Spleen (tissue), 7 donors: ENCODE data around the gene GET4.

Experiments used
- POLR2A ChIP-seq, 3 donors: fragments of 450-650 bp; IDR thresholded peaks; one replicate each; pipeline ENCODE4 v1.5.1; 2017; ENCODE audit warnings: antibody characterized with exemption in 3 of 3, mild to moderate bottlenecking in 1 of 3
- POLR2AphosphoS5 ChIP-seq, 3 donors: sonication (generic); formaldehyde crosslinking; IDR thresholded peaks; one replicate each; pipeline ENCODE4 v1.5.1; 2017; ENCODE audit warnings: antibody characterized with exemption in 3 of 3
- TF ChIP-seq, protein P1 (sequence below), 11 experiments: fragments of 200-600 bp in 7 of 11; fragments of 450-650 bp in 4 of 11; sonication (generic) in 4 of 11; IDR thresholded peaks in 8 of 11; conservative IDR thresholded peaks in 3 of 11; 1 replicate in 7 of 11; 2 replicates in 4 of 11; pipeline versions ENCODE4 v1.4.0 to v1.8.0; 2016 to 2021; ENCODE audit warnings: antibody characterized with exemption in 11 of 11, inconsistent platforms in 4 of 11, mild to moderate bottlenecking in 1 of 11
- donor health status: DM: no; HTN: no; CAD: no; lungs with moderate emphysema.
- donor health status: DM: no; HTN: no; CAD: no.
- donor health status: DM: no; HTN: no; CAD: no.

DNA sequence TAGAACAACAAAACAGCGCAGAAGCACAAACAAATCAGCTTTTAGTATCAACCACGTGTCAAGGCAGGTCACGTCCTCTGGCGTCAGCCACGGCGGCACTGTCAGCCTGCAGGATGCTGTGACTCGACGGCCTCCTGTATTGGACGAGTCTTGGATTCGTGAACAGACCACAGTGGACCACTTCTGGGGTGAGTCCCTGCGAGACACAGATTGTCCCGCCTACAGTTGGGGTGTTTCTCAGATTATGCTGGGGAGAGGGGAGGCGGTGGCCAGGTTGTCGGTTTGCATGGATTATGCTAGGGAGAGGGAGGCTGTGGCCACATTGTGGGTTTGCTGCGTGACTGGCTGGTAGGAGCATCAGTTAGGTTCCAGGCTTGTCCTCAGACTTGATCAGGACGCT is 34.4 kb upstream of the GET4 start:
- TF ChIP-seq POLR2A (IDR thresholded peaks at IDR 0.05) (no peak), POLR2AphosphoS5 (IDR thresholded peaks at IDR 0.05) (no peak)
- TF ChIP-seq, protein P1, sequence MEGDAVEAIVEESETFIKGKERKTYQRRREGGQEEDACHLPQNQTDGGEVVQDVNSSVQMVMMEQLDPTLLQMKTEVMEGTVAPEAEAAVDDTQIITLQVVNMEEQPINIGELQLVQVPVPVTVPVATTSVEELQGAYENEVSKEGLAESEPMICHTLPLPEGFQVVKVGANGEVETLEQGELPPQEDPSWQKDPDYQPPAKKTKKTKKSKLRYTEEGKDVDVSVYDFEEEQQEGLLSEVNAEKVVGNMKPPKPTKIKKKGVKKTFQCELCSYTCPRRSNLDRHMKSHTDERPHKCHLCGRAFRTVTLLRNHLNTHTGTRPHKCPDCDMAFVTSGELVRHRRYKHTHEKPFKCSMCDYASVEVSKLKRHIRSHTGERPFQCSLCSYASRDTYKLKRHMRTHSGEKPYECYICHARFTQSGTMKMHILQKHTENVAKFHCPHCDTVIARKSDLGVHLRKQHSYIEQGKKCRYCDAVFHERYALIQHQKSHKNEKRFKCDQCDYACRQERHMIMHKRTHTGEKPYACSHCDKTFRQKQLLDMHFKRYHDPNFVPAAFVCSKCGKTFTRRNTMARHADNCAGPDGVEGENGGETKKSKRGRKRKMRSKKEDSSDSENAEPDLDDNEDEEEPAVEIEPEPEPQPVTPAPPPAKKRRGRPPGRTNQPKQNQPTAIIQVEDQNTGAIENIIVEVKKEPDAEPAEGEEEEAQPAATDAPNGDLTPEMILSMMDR (IDR thresholded peaks at IDR 0.05 in 8 of 11, conservative IDR thresholded peaks at IDR 0.05 in 3 of 11), result no peak
